NCI-H526 treated with DMSO at 0.1 percent for 48 hours (cell line): ENCODE results near the gene RBM10.
"Not testable (repeated sequence)": the region's sequence is repeated elsewhere in the genome, so short reads cannot be mapped to it uniquely, and the experiment has no call there.

Source experiments
- DNase-seq: peaks from one replicate; lab custom pipeline; 2025; lab: John Stamatoyannopoulos, UW

Gene RBM10, protein sequence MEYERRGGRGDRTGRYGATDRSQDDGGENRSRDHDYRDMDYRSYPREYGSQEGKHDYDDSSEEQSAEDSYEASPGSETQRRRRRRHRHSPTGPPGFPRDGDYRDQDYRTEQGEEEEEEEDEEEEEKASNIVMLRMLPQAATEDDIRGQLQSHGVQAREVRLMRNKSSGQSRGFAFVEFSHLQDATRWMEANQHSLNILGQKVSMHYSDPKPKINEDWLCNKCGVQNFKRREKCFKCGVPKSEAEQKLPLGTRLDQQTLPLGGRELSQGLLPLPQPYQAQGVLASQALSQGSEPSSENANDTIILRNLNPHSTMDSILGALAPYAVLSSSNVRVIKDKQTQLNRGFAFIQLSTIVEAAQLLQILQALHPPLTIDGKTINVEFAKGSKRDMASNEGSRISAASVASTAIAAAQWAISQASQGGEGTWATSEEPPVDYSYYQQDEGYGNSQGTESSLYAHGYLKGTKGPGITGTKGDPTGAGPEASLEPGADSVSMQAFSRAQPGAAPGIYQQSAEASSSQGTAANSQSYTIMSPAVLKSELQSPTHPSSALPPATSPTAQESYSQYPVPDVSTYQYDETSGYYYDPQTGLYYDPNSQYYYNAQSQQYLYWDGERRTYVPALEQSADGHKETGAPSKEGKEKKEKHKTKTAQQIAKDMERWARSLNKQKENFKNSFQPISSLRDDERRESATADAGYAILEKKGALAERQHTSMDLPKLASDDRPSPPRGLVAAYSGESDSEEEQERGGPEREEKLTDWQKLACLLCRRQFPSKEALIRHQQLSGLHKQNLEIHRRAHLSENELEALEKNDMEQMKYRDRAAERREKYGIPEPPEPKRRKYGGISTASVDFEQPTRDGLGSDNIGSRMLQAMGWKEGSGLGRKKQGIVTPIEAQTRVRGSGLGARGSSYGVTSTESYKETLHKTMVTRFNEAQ

GRCh38 chrX:47144626-47145394, at the start of gene RBM10, which contains the start of gene NDUFB11:
Gene RBM10, plus strand, starts transcription at chrX:47145221. Its CDS starts 2,261 bp downstream, at chrX:47147482.
Gene NDUFB11, minus strand, starts transcription at chrX:47144702. Its CDS starts 23 bp downstream, at chrX:47144679.
- DNase-seq: peak; percentile 87

DNA sequence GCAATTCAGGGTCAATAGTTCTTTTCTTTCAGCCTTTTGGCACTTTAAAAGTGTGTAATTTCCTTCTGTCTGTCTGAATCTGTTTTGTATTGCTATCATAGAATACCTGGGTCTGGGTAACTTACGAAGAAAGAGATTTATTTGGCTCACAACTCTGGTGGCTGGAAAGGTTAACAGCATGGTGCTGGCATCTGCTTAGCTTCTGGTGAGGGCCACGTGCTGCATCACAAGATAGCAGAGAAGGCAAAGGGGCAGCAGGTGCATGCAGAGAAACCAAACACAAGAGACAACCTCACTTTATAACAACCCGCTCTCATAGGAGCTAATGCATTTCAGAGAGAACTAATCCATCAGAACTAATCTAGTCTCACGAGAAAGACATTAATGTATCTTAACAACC, 48.0 kb upstream of the RBM10 start:
- no peak for DNase-seq

DNA sequence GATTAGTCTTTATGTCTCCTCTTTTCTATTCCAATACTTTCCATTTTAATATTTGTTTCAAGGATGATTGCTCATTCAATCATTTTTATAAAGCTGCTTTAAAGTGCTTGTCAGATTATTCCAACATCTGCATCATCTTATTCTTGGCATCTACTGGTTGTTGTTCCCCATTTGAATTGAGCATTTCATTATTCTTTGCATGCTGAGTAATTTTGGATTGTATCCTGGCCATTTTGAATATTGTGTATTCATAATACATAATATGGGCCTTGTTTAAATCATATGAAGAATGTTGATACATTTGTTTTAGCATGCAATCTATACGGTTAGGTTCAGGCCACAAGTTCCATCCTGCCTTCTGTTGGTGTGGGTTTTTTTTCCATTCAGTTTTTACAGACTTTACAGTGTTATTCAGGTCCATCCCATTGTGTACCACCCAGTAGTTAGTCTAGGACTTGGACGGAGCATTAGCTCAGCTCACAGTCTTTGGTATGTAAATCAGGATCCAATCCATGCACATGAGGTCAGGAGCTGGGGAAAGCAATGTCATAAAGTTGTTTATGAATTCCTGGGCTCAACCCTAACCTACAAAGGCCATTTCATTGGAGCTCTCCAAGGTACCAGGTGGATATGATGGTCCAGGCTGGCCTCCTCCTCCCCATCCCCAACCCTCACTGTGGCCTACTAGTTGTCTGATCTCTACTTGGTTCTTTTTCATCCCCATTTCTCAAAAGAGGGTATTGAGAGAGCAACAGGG, 46.5 kb upstream of the RBM10 start:
- no peak for DNase-seq

- no peak for DNase-seq
Measured at GRCh38 chrX:47101206-47101605, 43.8 kb upstream of the RBM10 start.

DNA sequence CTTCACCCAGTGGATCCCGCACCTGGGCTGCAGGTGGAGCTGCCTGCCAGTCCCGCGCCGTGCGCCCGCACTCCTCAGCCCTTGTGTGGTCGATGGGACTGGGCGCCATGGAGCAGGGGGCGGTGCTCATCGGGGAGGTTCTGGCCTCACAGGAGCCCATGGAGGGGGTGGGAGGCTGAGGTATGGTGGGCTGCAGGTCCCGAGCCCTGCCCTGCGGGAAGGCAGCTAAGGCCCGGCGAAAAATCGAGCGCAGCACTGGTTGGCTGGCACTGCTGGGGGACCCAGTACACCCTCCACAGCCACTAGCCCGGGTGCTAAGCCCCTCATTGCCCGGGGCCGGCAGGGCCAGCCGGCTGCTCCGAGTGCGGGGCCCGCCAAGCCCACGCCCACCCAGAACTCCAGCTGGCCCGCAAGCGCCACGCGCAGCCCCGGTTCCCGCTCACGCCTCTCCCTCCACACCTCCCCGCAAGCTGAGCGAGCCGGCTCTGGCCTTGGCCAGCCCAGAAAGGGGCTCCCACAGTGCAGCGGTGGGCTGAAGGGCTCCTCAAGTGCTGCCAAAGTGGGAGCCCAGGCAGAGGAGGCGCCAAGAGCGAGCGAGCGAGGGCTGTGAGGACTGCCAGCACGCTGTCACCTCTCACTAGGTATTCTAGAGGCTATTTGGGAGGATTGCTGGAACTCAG, 33.9 kb upstream of the RBM10 start:
- not testable (repeated sequence) for DNase-seq

GRCh38 chrX:47112316-47112954, 32.6 kb upstream of the RBM10 start:
- DNase-seq: no peak

GRCh38 chrX:47116551-47117110, 28.4 kb upstream of the RBM10 start:
- not testable (repeated sequence) for DNase-seq

DNA sequence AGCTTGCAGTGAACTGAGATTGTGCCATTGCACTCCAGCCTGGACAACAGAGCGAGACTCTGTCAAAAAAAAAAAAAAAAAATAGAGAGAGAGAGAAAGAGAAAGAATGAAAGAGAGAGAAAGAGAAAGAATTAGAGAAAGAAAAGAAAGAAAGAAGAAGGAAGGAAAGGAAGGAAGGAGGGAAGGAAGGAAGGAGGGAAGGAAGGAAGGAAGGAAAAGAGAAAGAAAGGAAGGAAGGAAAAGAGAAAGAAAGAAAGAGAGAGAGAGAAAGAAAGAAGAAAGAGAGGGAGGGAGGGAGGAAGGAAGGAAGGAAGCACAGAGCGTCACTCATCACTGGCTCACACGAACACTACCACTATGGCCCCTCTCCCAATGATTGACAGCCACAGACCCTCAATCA, 20.6 kb upstream of the RBM10 start:
- not testable (repeated sequence) for DNase-seq

GRCh38 chrX:47129157-47129898, 15.7 kb upstream of the RBM10 start:
- DNase-seq: peak; percentile 90

- no peak for DNase-seq
Measured at GRCh38 chrX:47129899-47130358, 15.1 kb upstream of the RBM10 start.

DNA sequence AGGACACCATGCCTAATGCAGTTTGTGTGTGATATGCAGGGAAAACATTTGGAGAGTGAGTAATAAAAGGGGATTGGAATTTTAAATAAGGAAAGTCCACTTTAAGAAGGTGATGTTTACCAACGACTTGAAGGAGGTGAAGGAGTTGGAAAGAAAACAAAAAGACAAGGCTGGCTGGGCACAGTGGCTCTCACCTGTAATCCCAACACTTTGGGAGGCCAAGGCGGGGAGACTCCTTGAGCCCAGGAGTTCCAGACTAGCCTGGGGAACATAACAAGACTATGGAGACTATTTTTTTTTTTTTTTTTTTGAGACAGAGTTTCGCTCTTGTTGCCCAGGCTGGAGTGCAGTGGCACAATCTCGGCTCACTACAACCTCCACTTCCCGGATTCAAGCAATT, 11.5 kb upstream of the RBM10 start:
- no peak for DNase-seq

DNA sequence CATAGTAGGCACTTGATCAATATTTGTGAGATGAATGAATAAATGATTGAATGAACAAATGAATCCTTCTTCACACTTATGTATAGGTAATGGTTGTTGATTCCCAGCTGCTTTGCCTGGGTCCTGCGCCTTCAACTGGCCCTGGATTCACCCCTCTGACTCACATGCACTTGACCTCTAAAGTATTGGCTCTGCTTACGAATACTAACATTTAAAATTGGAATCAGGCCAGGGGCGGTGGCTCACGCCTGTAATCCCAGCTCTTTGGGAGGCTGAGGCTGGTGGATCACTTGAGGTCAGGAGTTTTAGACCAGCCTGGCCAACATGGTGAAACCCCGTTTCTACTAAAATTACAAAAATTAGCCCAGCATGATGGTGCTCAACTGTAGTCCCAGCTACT, 9.4 kb upstream of the RBM10 start:
- not testable (repeated sequence) for DNase-seq

GRCh38 chrX:47138171-47138570, 6.8 kb upstream of the RBM10 start:
- DNase-seq: no peak

DNA sequence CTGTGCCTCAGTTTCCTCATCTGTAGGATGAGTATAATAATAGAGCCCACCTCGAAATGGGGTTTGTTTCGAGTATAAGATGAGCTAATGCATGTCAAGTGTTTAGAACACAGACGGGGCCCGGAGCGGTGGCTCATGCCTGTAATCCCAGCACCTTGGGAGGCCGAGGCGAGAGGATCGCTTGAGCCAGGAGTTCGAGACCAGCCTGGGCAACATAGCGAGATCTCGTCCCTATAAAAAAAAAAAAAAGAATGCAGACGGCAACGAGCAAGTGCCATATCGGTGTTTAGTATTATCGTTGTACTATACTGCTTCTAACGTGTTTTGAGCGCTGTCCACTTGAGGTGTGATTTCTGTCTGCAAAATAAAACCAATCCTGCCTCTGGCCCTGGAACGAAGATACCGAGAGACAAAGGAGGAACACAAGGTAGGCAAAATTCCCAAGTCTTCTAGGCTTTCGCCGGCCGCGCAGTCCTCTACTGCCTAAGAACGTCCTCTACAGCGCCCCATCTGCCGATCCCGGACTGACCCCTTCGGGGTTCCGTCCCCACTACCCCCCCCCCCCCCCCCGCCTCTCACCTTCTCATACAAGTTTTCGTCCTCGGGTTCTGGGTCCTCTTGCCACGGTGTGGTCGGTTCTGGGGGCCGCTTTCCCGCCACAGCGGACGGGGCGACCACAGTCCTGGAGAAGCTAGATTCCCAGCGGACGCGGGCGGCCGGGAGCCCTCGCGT, 961 bp upstream of the RBM10 start:
- no peak for DNase-seq

DNA sequence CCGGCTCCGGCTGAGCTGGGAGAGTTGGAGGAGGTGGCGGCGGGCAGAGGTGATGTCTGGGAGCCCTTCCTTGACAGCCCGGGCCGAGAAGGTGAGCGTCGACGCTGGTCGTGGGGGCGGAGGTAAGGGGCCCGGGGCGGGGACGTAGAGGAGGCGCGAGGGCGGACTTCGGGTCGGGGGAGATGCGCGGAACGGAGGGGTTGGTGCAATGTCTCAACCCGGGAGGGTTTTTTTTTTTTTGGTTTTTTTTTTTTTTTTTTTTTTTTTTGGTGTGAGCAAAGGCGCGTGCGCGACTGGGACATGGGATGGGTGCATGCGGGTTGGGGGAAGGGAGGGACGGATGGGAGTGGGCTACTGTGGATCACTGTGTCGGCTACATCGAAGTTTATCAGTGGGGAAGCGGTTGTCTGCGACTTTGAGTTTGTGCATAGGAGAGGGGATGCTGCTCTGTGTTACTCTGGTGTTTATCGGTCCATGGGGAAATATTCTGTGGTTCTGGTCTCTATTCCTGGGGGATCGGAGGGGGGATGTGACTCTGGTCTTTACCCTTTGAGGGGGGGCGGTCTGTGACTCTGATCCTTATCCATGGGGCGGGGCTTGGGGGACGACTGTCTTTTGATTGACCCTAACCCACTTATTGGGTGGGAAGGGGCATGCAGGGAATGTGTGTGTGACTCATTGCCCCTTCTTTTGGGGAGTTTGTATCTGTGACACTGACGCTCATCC, 537 bp downstream of the RBM10 start:
- DNase-seq: no peak

GRCh38 chrX:47146121-47146935, 1.3 kb downstream of the RBM10 start:
- DNase-seq: peak; percentile 3
